Smooth muscle cell (in vitro differentiated cells): ENCODE results near the gene ZNF185. TPM values are rescaled to one million over a fixed set of nuclear protein-coding genes. Genes with fewer than 3 reads are reported as not detected.
A peak's percentile ranks its signal among the peaks of the same experiment; 100 is the strongest.

Experiments used
- DNase-seq: peaks from one replicate; lab custom pipeline; 2025; ENCODE audit not compliant: unreplicated experiment; lab: John Stamatoyannopoulos, UW
- H2AFZ ChIP-seq: fragments of 200-600 bp; sonication (generic); 2 replicates; pipeline ENCODE4 v1.6.0; 2016; ENCODE audit warnings: antibody characterized with exemption, low read depth, mild to moderate bottlenecking
- H3F3A ChIP-seq: fragments of 200-600 bp; sonication (generic); 2 replicates; pipeline ENCODE4 v1.6.0; 2017; ENCODE audit warnings: antibody characterized with exemption, low read depth
- H3K27ac ChIP-seq: fragments of 200-600 bp; sonication (generic); 2 replicates; pipeline ENCODE4 v1.5.1; 2016; ENCODE audit warnings: low read depth, mild to moderate bottlenecking
- H3K27me3 ChIP-seq: fragments of 200-600 bp; sonication (generic); 2 replicates; pipeline ENCODE4 v1.6.1; 2016; ENCODE audit warnings: low read depth, mild to moderate bottlenecking
- H3K36me3 ChIP-seq: fragments of 200-600 bp; sonication (generic); 2 replicates; pipeline ENCODE4 v1.5.1; 2016; ENCODE audit warnings: low read depth
- H3K4me1 ChIP-seq: fragments of 200-600 bp; sonication (generic); 2 replicates; pipeline ENCODE4 v1.5.1; 2016; ENCODE audit warnings: low read depth
- H3K4me2 ChIP-seq: fragments of 200-600 bp; sonication (generic); 2 replicates; pipeline ENCODE4 v1.6.0; 2016; ENCODE audit warnings: mild to moderate bottlenecking
- H3K4me3 ChIP-seq: fragments of 200-600 bp; sonication (generic); 2 replicates; pipeline ENCODE4 v1.5.1; 2016; ENCODE audit warnings: mild to moderate bottlenecking
- H3K79me2 ChIP-seq: fragments of 200-600 bp; sonication (generic); 2 replicates; pipeline ENCODE4 v1.6.0; 2016; ENCODE audit warnings: low read depth, mild to moderate bottlenecking
- H3K9ac ChIP-seq: fragments of 200-600 bp; sonication (generic); 2 replicates; pipeline ENCODE4 v1.6.0; 2016; ENCODE audit warnings: low read depth
- H3K9me3 ChIP-seq: fragments of 200-600 bp; sonication (generic); replicated peaks from 2 replicates; pipeline ENCODE4 v1.5.1; 2016; ENCODE audit warnings: low read depth
- H4K20me1 ChIP-seq: fragments of 200-600 bp; sonication (generic); 2 replicates; pipeline ENCODE4 v1.6.0; 2016; ENCODE audit warnings: low read depth
- CTCF ChIP-seq: fragments of 200-600 bp; sonication (generic); IDR thresholded peaks from 2 replicates; pipeline ENCODE4 v1.5.1; 2017; ENCODE audit warnings: borderline replicate concordance, mild to moderate bottlenecking, antibody characterized with exemption; ENCODE audit not compliant: insufficient read depth, poor library complexity, severe bottlenecking
- WGBS: methylation state at CpG from one replicate; pipeline ENCODE4 v1.1.7; 2016; ENCODE audit warnings: low lambda C conversion rate; 5-methylcytosine and 5-hydroxymethylcytosine counted together
- polyA plus RNA-seq: library from polyadenylated mRNA; unstranded; fragments of >200 nt; fragmentation: Nextera tagmentation; extraction: Ambion mirVana; gene quantifications from 2 replicates; pipeline ENCODE4 v1.2.1, GENCODE V29; 2016
- total RNA-seq: library from RNA; depleted of rRNA; stranded (reverse); fragments of >200 nt; gene quantifications from 2 replicates; pipeline ENCODE4 v1.2.3, GENCODE V29; 2014

The ZNF185 gene
- total and polyA plus RNA-seq, 2 experiments from 2014 or later: 7.2 to 12.3 TPM

GRCh38 chrX:152901816-152902501, 4.1 kb downstream of the ZNF185 start:
- H3K4me2 ChIP-seq: peak overlapping the region; percentile 54
- H2AFZ ChIP-seq: no peak overlapping the region
- no peaks in the 10 kb centered on the region for H3F3A ChIP-seq

GRCh38 chrX:152902502-152902820, 4.6 kb downstream of the ZNF185 start:
- no peak overlapping the region for H3K4me3 ChIP-seq
- no peaks in the 10 kb centered on the region for H3K36me3 ChIP-seq
- no peaks in the 10 kb centered on the region for H4K20me1 ChIP-seq
- peak overlapping the region; percentile 29 for H3K9ac ChIP-seq
- DNase-seq: no peak
- TF ChIP-seq CTCF: no peak
- no peaks in the 10 kb centered on the region for H3K9me3 ChIP-seq
- H2AFZ ChIP-seq: no peak overlapping the region
- WGBS: 89% methylated on average over 4 of the region's 4 CpGs
- H3K79me2 ChIP-seq: no peaks in the 10 kb centered on the region
- no peaks in the 10 kb centered on the region for H3K27me3 ChIP-seq
- H3F3A ChIP-seq: no peaks in the 10 kb centered on the region
- H3K4me1 ChIP-seq: peaks cover 5% of the 10 kb centered on the region
- H3K27ac ChIP-seq: peak overlapping the region; percentile 76
- no peak overlapping the region for H3K4me2 ChIP-seq

More at GRCh38 chrX:152901816-152902501, 4.1 kb downstream of the ZNF185 start:
- no peaks in the 10 kb centered on the region for H3K36me3 ChIP-seq
- H3K9ac ChIP-seq: no peak overlapping the region
- DNase-seq: no peak
- no peaks in the 10 kb centered on the region for H3K27me3 ChIP-seq
- no peak for TF ChIP-seq CTCF
- no peaks in the 10 kb centered on the region for H4K20me1 ChIP-seq
- H3K79me2 ChIP-seq: no peaks in the 10 kb centered on the region
- H3K4me1 ChIP-seq: peaks cover 5% of the 10 kb centered on the region
- 55% methylated on average over 15 of the region's 15 CpGs for WGBS
- peak overlapping the region; percentile 76 for H3K27ac ChIP-seq
- no peak overlapping the region for H3K4me3 ChIP-seq
- no peaks in the 10 kb centered on the region for H3K9me3 ChIP-seq

GRCh38 chrX:152903589-152903988, 5.7 kb downstream of the ZNF185 start:
- WGBS: 84% methylated on average over 7 of the region's 9 CpGs
- no peak overlapping the region for H3K27ac ChIP-seq
- no peak for DNase-seq

More at GRCh38 chrX:152903589-152903988, 5.7 kb downstream of the ZNF185 start:
- no peaks in the 10 kb centered on the region for H3K27me3 ChIP-seq
- no peaks in the 10 kb centered on the region for H4K20me1 ChIP-seq
- no peak overlapping the region for H2AFZ ChIP-seq
- H3K4me3 ChIP-seq: no peak overlapping the region
- H3K9me3 ChIP-seq: no peaks in the 10 kb centered on the region
- no peak for TF ChIP-seq CTCF
- H3K4me2 ChIP-seq: no peak overlapping the region
- peaks cover 5% of the 10 kb centered on the region for H3K4me1 ChIP-seq
- no peaks in the 10 kb centered on the region for H3F3A ChIP-seq
- H3K36me3 ChIP-seq: no peaks in the 10 kb centered on the region
- H3K79me2 ChIP-seq: no peaks in the 10 kb centered on the region
- H3K9ac ChIP-seq: no peak overlapping the region
